Mucosa of rectum (tissue), 2 donors: ENCODE measurements around the gene KLHL24.

Experiments
- H3K27ac ChIP-seq, 2 donors: one replicate each; pipeline ENCODE4 v1.7.0; 2013; ENCODE audit warnings: inconsistent platforms in 2 of 2, low read depth in 2 of 2, low read length in 2 of 2
- H3K27me3 ChIP-seq, 2 donors: one replicate each; pipeline ENCODE4 v1.7.0; 2013; ENCODE audit warnings: low read length in 2 of 2; ENCODE audit not compliant: control insufficient read depth in 2 of 2, insufficient read depth in 2 of 2
- H3K36me3 ChIP-seq, 2 donors: one replicate each; pipeline ENCODE4 v1.7.0; 2013; ENCODE audit warnings: low read length in 2 of 2; ENCODE audit not compliant: control insufficient read depth in 2 of 2, insufficient read depth in 2 of 2
- H3K4me1 ChIP-seq, 2 donors: one replicate each; pipeline ENCODE4 v1.7.0; 2013; ENCODE audit warnings: low read length in 2 of 2, mild to moderate bottlenecking in 1 of 2; ENCODE audit not compliant: control insufficient read depth in 2 of 2, insufficient read depth in 2 of 2
- H3K4me3 ChIP-seq, 2 donors: one replicate each; pipeline ENCODE4 v1.7.0; 2013; ENCODE audit warnings: low read length in 2 of 2
- H3K9ac ChIP-seq, 2 donors: one replicate each; pipeline ENCODE4 v1.7.0; 2013; ENCODE audit warnings: low read length in 2 of 2, low read depth in 1 of 2, mild to moderate bottlenecking in 1 of 2
- H3K9me3 ChIP-seq, 2 donors: one replicate each; pipeline ENCODE4 v1.7.0; 2013; ENCODE audit warnings: low read length in 2 of 2; ENCODE audit not compliant: control insufficient read depth in 2 of 2
- donor health status: healthy.
- donor health status: Normal muscosa, but diverticular disease.

The KLHL24 gene

DNA sequence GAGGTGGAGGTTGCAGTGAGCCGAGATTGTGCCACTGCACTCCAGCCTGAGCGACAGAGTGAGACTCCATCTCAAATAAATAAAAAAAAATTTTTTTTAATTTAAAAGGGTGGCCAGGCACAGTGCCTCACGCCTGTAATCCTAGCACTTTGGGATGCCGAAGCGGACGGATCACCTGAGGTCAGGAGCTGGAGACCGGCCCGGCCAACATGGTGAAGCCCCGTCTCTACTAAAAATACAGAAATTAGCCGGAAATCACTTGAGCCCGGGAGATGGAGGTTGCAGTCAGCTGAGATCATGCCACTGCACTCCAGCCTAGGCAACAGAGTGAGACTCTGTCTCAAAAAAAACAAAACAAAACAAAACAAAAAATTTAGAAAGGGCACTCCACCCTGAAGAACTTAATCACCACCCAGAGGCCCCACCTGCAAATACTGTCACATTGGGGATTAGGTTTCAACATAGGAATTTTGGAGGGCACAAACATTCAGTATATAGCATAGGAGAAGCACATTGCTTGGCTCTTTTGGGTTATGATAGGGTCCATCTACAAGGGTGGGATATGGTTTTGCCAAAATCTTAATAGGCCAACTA is 55.1 kb downstream of the KLHL24 start:
- Histone ChIP-seq H3K9me3 (no peaks in the 10 kb centered on the region), H3K9ac (no peak overlapping the region), H3K4me3 (no peak overlapping the region), H3K4me1 (no peaks in the 10 kb centered on the region), H3K27me3 (no peaks in the 10 kb centered on the region), H3K27ac (no peak overlapping the region), H3K36me3 (no peaks in the 10 kb centered on the region)

DNA sequence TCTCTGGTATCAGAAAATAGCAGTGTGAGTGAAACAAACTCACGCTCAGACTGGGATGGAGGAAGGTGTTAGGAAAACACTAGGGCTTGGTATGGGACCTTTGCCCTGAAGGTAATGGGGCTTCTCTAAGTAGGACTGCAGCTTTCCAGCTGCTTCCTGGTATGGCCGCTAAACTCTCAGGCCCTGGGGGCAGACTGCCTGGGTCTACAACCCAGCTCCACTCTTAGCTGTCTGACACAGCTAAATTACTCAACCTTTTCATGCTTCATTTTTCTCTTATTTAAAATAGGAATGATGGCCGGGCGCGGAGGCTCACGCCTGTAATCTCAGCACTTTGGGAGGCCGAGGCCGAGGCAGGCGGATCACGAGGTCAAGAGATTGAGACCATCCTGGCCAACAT is 57.0 kb downstream of the KLHL24 start:
- Histone ChIP-seq H3K27ac (no peak overlapping the region), H3K27me3 (no peaks in the 10 kb centered on the region), H3K4me3 (no peak overlapping the region), H3K4me1 (peaks cover 0 to 3% of the 10 kb centered on the region in 2 donors), H3K9me3 (no peaks in the 10 kb centered on the region), H3K36me3 (no peaks in the 10 kb centered on the region), H3K9ac (no peak overlapping the region)

DNA sequence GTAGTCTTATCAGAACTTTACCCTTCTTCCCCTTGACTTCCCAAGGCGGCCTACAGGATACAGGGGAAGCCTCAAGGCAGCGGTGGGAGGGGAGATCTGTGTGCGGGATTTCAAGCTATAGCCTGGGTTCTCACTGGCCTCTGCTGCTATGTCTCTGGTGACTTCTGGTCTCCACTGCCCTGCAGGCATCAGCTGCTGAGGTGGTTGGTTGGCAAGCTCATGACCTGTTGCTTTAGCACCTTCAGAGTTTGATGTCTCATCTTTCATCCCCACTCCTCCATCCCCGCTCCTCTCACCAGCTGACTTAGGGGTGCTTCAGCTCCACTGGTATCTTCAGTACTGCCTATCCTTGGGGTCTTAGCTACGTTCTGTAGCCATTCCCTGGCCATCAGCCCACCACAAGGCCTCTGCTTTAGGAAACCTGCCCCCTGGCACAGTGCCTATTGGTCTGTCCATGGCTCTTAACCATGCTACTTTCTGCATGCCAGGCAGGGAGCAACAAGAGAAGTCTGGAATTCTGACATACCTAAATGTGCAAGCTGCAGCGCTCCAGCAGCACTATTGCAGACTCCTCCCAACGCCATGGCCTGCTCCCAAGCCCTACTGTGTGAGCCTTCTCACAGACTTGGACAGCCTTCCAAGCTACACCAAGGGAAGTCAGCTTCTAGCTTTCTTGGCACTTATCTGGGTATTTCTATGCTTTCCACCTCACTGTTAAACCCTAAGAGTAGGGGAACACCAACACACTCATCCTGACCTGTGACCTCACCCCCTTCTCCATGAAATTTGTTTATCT is 60.3 kb downstream of the KLHL24 start:
- Histone ChIP-seq H3K4me3 (no peak overlapping the region), H3K9ac (no peak overlapping the region), H3K27me3 (no peaks in the 10 kb centered on the region), H3K27ac (no peak overlapping the region), H3K4me1 (peaks cover 7 to 8% of the 10 kb centered on the region in 2 donors), H3K36me3 (no peaks in the 10 kb centered on the region), H3K9me3 (no peaks in the 10 kb centered on the region)

DNA sequence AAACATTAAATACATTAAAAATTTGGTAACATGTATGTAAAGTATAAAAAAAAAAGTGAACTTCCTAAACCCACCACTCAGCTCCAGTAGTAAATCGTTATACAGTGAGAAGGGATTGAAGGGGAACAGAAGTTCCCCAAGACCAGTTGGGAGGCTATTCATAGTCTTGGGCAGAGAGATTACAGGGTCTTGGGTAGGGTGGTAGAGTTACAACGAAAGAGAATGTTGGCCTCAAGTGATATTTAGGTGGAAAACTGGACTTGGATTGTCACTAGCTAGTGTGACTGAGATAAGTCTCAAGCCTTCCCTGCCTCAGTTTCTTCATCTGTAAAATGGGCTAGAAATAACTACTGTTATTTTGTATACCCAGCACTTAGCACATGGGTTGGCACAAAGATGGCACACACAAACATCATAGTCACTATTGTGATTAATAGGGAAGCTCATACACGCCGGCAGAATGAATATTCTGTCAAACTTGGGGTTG is 61.7 kb downstream of the KLHL24 start:
- no peaks in the 10 kb centered on the region for H3K27me3 ChIP-seq
- peak overlapping the region; percentile 15 to 64 for H3K9ac ChIP-seq
- peak overlapping the region in 1 of 2 donors; percentile 19 for H3K27ac ChIP-seq
- H3K4me1 ChIP-seq, result peaks cover 7 to 8% of the 10 kb centered on the region in 2 donors
- H3K36me3 ChIP-seq, result peaks cover 0 to 2% of the 10 kb centered on the region in 2 donors
- H3K9me3 ChIP-seq, result no peaks in the 10 kb centered on the region
- H3K4me3 ChIP-seq, result peak overlapping the region; percentile 71 to 84

DNA sequence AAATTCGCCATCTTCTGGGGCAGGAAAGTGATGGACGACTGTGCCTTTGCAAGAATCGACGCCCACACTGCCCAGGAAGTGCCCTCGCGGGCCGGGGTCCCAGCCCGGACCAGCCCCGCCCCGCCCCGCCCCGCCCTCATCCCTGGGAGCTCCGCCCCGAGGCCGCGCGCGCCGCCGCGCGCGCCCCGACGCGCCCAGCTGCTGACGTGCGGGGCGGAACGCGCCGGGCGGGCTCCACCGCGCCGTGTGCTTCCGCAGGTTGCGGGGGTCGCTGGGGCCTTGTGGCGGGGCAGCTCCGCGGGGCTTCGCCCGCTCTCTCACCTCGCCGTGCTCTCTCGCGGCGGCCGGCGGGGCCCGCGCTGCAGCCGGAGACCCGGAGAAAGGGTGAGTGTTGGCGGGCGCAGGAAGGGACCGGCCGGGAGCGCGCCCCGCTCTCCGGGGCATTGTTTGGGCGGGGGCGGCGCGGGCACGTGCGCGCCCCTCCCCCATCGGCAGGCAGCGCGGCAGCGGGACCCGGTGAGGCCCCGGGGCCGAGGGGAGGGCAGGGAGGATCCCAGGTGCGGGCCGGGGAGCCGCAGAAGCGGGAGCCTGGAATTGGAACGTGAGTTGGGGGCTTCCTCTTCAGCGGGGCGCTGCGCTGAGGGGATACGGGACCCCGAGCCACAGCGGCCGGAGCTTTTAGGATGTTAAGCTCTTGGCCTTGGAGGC is 62.3 kb downstream of the KLHL24 start, which contains the start of gene YEATS2:
TSS of gene YEATS2 (plus strand) at position 188 of the 708 bp plus-strand sequence. CDS start 17,366 bp downstream, outside the sequence.
- Histone ChIP-seq H3K27ac (peak within 1 kb of the TSS; percentile 70 to 86), H3K4me1 (peaks cover 7 to 8% of the 10 kb centered on the region in 2 donors), H3K36me3 (peaks cover 0 to 2% of the 10 kb centered on the region in 2 donors), H3K9me3 (no peaks in the 10 kb centered on the region), H3K9ac (peak within 1 kb of the TSS; percentile 89), H3K27me3 (no peaks in the 10 kb centered on the region), H3K4me3 (peak within 1 kb of the TSS; percentile 71 to 84)

DNA sequence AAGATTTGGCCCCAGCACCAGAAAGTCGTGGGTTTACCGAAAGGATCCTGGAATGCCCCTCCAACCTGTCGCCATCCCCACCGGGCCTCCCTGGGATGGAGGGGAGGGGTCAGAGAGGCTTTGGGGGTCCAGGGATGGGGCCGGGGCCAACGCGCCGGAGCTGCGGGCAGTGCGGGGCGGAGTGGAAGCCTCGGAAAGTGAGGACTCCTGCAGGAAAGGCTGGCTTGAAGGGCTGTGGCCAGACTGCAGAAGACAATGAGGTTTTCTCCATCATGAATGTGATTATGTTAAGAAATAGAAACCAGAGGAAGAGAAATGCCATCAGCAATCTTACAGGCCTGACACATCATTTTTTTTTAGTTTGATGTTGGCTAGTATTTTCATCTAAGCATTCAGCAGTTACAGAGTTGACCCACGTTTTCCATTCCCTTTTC is 62.9 kb downstream of the KLHL24 start:
- Histone ChIP-seq H3K27me3 (no peaks in the 10 kb centered on the region), H3K9ac (peak overlapping the region; percentile 89), H3K9me3 (no peaks in the 10 kb centered on the region), H3K4me3 (peak overlapping the region; percentile 71 to 84), H3K27ac (peak overlapping the region; percentile 70 to 86), H3K36me3 (peaks cover 0 to 2% of the 10 kb centered on the region in 2 donors), H3K4me1 (peaks cover 7 to 8% of the 10 kb centered on the region in 2 donors)

DNA sequence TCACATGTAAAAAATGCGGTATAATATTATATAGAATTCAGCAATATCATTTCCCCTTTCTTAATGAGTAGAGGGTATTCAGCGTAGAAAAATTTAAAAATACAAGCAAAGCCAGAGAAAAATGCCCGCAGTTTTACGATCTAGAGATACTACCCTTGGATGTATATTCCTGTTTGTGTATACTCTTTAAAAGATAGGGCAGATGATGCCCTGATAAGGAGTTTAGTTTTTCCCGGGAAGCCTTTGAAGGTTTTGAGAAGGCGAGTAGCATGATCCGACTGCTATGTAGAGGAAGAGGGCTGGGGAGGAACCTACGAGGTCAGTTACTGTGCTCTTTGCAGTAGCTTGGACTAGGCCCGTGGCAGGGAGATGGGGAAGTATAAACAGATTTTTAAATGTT is 63.3 kb downstream of the KLHL24 start:
- Histone ChIP-seq H3K9ac (peak overlapping the region; percentile 89), H3K36me3 (peaks cover 0 to 2% of the 10 kb centered on the region in 2 donors), H3K9me3 (no peaks in the 10 kb centered on the region), H3K4me3 (peak overlapping the region; percentile 71 to 84), H3K27ac (no peak overlapping the region), H3K27me3 (no peaks in the 10 kb centered on the region), H3K4me1 (peaks cover 7 to 8% of the 10 kb centered on the region in 2 donors)

DNA sequence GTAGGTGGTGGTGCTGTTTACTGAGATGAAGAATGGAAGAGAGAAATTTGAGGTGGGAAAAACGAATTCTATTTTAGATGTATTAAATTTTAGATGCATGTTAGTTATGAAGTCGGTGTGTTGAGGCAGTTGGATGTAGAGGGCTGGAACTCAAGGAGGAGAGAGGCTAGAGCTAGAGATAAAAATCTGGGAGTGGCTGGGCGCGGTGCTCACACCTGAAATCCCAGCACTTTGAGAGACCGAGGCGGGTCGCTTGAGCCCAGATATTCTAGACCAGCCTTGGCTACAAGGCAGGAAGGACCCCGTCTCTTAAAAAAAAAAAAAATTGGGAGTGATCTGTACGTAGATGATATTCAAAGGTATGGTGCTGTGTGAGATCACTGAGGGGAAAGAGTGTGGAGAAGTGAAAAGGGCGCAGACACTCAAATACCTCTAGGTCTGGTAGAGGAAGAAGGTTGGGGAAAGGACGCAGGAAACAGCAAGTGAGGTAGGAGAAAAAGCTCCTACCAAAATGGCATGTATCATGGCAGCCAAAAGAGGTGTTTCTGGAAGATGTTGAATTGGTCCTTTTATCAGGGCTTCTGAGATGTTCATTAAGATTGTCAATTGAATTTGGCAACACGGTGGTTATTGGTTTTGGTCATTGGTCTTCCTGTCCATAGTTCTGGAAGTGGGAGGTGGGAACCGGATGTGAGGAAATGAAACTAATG is 64.0 kb downstream of the KLHL24 start:
- Histone ChIP-seq H3K4me3 (peak overlapping the region; percentile 71 to 84), H3K4me1 (peaks cover 7 to 8% of the 10 kb centered on the region in 2 donors), H3K27me3 (no peaks in the 10 kb centered on the region), H3K9ac (peak overlapping the region in 1 of 2 donors; percentile 89), H3K9me3 (no peaks in the 10 kb centered on the region), H3K36me3 (peaks cover 0 to 2% of the 10 kb centered on the region in 2 donors), H3K27ac (no peak overlapping the region)

DNA sequence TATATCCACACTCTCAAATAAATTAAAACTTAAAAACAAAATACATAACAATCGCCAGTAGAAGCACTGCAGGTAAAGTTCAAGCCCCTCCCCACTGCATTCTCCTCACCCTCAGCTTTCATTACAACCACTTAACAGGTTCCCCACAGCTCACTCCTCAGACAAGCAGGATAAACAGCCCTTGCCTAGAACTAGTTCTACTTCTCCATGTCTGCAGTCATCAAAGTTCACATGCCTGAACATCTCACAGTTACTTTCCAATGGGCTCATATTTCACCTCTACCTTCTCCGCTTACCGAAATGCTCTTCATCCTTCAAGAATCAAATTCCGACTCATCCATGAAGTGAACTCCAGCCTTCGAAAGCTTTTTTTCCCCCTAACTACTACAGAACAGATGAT is 66.3 kb downstream of the KLHL24 start:
- H3K9me3 ChIP-seq, result no peaks in the 10 kb centered on the region
- no peak overlapping the region for H3K9ac ChIP-seq
- peaks cover 0 to 3% of the 10 kb centered on the region in 2 donors for H3K36me3 ChIP-seq
- H3K27me3 ChIP-seq, result no peaks in the 10 kb centered on the region
- no peak overlapping the region for H3K4me3 ChIP-seq
- no peak overlapping the region for H3K27ac ChIP-seq
- H3K4me1 ChIP-seq, result peaks cover 7 to 8% of the 10 kb centered on the region in 2 donors
